DND-41 (cell line): ENCODE measurements around the gene OR2T2.
"Not testable (repeated sequence)": the region's sequence is repeated elsewhere in the genome, so short reads cannot be mapped to it uniquely, and the experiment has no call there.

Experiments
- EZH2 ChIP-seq: IDR thresholded peaks from 3 replicates; pipeline ENCODE4 v1.6.1; 2012; ENCODE audit warnings: borderline replicate concordance, low read depth, mild to moderate bottlenecking, moderate library complexity, low read length, inconsistent platforms; ENCODE audit not compliant: severe bottlenecking
- TF ChIP-seq, protein P1 (sequence below): IDR thresholded peaks from 2 replicates; pipeline ENCODE4 v1.5.1; 2012; ENCODE audit warnings: borderline replicate concordance, low read length, moderate library complexity, mild to moderate bottlenecking; ENCODE audit not compliant: poor library complexity, severe bottlenecking; ENCODE audit errors: extremely low read depth

DNA sequence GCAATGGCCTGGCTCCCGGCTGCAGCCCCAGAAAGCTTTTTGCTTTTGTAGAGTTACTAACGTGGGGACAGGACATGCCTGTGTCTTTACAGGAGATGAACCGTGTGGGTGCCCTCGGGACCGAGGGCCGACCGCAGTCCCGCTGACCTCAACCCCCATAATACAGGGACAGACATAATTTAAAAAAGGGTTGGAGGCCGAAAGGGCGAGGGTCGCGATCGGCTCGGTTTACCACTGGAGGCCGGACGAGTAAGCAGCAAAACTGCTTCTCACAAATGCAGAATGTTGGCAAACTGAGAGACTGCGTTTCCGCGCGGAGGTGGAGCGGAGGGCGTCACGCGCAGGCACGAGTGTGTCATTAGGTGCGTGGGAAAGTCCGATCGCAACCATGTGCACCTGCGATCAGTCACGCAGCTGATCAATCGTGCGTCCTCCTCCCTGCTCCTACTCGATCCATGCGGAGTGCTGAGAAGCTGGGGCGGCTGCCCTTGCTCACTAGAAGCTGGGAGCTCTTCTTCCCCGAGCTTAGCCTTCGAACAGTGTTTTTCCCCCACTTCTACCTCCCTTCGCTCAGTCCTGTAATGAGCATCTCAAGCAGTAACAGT is 11.5 kb upstream of the OR2T2 start:
- TF ChIP-seq, protein P1, sequence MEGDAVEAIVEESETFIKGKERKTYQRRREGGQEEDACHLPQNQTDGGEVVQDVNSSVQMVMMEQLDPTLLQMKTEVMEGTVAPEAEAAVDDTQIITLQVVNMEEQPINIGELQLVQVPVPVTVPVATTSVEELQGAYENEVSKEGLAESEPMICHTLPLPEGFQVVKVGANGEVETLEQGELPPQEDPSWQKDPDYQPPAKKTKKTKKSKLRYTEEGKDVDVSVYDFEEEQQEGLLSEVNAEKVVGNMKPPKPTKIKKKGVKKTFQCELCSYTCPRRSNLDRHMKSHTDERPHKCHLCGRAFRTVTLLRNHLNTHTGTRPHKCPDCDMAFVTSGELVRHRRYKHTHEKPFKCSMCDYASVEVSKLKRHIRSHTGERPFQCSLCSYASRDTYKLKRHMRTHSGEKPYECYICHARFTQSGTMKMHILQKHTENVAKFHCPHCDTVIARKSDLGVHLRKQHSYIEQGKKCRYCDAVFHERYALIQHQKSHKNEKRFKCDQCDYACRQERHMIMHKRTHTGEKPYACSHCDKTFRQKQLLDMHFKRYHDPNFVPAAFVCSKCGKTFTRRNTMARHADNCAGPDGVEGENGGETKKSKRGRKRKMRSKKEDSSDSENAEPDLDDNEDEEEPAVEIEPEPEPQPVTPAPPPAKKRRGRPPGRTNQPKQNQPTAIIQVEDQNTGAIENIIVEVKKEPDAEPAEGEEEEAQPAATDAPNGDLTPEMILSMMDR, result not testable (repeated sequence)
- not testable (repeated sequence) for TF ChIP-seq EZH2
